Activated CD8-positive, alpha-beta memory T cell treated with anti-CD3 and anti-CD28 coated beads, Interleukin-2, amount 50 U/mL, for 48 hours (primary cell): Measurements from ENCODE around the gene CHST13.

ENCODE experiments used
- DNase-seq: peaks from one replicate; pipeline ENCODE4 v3.0.0-alpha.2; 2020

CHST13 gene

GRCh38 chr3:126542340-126543241 lies 18.6 kb downstream of the CHST13 start:
- DNase-seq = peak; percentile 33

DNA sequence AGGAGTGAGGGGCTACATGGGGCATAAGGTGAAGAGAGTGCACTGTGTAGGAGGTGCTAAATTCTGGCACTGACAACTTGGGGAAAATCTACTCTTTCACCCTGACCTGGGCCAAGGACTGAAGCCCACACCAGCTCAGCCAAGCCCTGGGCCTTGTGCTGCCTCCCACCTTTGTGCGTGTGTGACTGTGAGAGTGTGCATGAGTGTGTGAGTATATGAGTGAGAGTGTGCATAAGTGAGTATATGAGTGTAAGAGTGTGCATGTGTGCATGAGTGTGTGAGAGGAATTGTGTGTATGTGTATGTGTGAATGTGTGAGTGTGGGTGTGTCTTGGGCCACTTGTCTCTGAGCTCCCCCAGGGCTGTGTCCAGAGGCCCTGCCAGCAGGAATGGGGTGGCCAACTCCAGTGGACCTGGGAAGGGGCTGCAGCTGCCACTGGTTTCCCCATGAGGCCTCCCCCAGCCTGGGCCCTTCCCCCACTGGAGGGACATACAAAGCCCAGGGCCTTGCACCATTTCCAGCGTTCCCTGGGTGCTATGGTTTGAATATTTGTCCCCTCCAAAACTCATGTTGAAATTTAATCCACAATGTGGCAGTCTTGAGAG lies 19.6 kb downstream of the CHST13 start:
- no peak for DNase-seq

GRCh38 chr3:126544596-126545281 lies 20.8 kb downstream of the CHST13 start:
- peak; percentile 38 for DNase-seq

GRCh38 chr3:126545544-126545943 lies 21.6 kb downstream of the CHST13 start:
- no peak for DNase-seq

GRCh38 chr3:126546013-126546412 lies 22.1 kb downstream of the CHST13 start:
- peak; percentile 20 for DNase-seq

DNA sequence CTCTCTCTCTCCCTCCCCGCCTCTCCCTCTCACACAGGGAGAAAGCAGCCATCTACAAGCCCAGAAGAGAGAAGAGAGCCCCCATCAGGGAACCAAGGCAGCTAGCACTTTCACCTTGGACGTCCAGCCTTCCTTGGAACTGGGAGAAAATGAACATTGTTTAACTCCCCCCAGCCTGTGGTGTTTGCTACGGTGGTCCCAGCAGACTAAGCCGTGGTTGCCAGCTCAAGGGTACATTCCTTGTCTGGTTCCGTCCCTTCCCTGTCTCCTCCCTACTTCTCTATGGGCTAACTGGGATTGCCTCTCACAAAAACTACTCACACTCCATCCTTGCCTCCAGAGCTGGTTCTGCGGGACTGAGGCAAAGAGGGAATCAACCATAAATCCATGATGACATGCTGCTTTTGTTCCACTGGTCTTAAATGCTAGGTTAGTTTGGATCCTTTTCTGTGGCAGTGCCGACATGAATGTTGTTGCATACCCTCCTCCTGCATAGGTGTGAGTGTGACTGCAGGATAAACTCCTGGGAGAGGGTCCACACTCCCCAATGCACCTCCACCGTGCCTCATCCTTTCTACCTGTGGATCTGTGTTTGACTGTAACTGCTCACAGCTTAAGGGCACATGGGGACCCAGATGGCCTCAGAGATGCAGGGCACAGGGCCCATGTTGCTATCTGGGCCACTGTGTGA lies 22.7 kb downstream of the CHST13 start:
- peak; percentile 22 for DNase-seq

DNA sequence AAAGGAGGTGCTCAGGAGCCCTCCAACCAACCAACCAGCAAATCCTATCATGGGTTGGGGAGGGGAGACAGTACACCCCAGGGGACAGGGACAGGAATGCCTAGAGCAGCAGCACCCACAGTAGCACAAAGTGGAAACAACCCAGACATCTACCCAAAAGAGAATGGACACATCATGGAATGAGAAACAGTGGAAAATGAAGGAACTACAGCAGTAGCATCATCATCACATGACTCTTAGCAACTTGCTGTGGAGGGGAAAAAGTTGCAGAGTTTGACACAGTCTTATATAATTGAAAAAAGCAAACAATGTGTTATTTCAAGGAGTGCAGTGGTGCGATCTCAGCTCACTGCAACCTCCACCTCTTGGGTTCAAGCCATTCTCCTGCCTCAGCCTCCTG lies 23.8 kb downstream of the CHST13 start:
- DNase-seq = no peak

DNA sequence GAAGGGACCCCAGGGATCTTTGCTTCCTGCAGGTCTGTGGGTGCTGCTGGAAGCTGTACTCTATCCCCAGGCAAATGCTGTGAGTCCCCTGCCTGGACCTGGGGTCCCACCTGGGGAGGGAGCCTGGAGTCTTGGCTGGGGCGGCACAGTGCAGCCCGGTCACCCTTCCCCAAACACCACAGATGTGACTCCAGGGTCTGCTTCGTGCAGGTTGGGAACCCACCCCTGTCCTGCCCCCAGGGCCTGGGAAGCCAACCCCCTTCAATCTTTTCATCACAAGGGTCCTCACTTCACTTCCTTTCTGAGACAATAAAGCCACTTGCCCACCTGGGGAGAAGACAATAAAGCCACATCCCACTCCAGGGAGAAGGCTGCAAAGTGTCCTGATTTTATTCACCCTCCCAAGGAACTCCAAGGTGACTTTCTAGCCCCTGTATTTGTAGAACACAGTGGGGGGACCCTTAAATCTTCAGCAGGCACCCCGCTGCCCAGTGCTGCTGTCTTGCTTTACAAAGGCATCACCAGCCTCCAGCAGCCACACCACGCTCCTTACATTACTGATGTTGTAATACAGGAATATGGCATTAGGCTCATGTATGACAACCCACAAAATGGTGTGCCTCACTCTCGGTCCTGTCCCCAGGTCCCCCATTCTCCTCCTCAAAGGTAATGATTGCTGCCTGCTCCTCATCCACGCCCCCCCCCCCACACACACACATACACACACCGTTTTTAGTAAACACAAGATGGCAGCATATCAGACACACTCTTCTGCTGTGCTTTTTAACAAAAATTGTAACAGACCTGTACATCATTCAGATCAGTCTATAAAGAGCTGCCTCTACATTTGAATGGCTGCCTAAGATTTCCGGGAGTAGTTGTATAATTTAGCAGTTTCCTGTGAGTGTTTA lies 24.9 kb downstream of the CHST13 start:
- DNase-seq = peak; percentile 30

DNA sequence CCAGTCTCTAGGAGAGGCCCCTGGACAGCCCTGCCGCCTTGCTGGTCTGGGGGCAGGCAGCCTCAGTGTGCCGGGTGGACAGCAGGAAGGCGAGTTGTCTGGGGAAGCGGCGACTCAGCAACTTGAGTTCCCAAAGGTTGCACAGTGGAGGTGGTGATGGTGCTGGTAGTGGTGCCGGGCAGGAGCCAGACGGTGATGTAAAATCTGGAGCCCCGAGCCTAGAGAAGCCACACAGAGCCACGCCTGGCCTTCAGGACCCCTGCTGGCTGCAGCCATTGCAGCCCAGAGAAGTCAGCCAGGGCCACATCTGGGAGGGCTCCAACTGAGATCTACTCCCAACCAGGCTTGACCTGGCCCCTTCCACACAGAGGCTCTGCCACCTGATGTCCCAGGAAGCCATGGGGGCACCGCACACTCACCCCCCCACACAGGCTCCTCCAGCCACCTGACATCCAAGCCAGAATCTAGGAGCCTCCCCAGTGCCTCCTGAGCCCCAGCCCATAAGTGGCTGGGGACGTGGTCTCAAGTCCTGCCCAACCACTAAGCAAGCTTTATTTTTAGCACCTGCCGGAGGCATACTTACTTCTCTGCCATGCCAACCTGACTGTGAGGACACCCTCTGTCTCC lies 26.0 kb downstream of the CHST13 start:
- DNase-seq = peak; percentile 35

- DNase-seq = peak; percentile 29
These were observed 26.6 kb downstream of the CHST13 start for GRCh38 chr3:126550488-126551051.

DNA sequence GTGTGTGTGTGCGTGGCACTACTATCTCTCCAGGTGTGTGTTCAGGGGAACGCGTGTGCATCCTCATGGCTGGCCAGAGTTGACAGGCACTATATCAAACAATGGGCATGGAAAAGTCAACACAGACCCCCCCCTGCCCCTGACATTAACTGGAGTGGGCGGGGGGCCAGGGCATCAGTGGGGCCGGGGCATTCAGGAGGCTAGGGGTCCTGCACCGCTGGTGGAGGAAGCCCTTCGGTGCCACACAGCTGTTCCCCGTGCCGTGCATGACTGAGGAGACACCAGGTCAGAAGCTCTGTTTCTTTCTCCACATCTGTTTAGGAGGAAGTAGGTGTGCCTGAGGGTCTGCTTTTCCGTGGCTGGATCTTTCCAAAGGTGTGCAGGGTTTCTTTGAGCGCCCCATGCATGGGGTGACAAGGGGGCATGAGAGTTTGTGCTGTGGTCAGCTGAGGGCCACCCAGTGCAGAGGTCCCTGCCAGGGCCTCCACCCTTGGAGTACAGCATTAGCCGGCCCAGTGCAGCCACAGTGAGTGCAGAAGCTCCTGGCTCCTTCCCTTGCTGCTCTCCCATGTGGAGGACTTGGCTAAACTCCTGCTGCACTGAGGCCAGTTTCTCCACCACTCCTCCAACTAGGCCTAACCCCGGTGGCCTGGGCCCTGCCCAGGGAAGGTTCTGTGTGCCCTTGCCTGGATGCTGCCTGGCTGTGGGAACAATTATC lies 27.3 kb downstream of the CHST13 start:
- DNase-seq = peak; percentile 32

GRCh38 chr3:126551839-126552687 lies 28.1 kb downstream of the CHST13 start:
- peak; percentile 30 for DNase-seq

- DNase-seq = peak; percentile 22
These were observed 28.8 kb downstream of the CHST13 start for GRCh38 chr3:126552688-126553283.

DNA sequence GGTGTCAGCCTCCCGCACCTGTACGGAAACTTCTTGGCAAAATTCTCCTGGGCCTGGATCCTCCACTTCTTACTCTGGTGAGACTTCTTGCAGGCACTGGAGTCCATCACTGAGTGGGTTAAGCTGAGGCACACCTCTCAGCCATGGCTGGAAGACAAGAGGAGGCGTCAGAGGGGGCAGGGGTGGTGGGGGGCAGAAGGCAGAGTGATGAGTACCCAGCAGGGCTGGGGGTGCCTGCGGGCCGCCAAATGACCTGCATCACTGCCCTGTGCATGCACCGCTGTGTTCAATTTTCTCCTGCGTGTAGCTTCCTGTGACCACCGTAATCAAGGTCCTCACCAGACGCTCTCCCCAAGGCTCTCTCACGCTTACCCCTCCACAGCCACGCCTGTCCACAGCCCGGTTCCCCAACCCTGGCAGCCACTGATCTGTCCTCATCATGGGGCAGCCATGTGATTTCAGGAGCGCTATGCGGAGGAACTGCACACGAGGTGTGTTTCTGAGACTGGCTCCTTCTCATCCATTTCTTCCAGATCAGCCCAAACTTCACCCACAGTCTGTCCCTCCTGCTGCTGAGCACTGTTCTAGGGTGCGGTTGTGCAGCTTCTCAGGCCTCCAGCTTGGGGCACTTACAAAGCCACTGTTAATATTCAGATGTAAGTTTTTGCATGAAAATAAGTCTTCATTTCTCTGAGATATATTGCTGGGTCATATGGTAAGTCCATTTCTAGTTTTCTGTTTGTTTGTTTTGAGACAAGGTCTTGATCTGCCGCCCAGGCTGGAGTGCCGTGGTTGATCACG lies 29.5 kb downstream of the CHST13 start:
- DNase-seq = peak; percentile 23

- peak; percentile 29 for DNase-seq
These were observed 30.9 kb downstream of the CHST13 start for GRCh38 chr3:126554560-126555525.

DNA sequence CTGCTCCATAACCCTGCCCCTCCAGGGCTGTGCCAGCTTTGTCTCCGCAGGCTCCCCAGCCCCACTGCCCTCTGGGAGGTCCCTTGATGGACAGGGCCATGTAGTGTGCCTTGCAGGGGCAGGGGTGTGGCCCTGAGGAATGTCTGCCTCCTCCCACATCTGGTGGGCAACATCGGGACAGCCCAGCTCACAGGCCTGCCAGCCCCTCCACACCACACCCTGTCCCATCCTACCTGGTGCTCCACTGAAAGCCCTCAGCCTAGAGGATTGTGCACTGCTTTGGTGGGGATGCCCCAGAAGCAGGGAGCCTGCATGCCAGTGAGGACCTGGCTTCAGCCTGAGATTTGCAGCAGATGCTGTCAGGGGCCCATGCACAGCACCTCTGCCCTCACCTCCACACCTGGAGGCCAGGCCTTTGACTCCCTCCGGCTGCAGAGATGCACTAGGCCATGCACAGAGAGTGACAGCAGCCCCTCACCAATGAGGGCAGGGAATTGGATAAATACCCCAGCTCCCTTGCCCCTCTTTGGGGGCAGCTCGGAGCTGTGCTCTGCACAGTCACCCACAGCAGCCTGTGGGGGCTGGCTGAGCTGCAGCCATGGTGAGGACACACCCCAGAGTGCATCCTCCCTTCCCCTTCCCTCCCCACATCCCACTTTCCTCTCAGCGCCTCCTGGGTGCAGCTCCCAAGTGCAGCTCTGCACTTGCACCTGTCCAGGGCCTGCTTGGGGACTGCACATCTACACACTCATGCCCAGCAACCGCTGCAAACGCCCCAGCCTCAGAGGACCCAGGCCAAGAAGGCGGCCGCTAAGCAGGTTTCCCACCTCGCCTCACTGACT lies 32.1 kb downstream of the CHST13 start:
- no peak for DNase-seq
